GM18499 (cell line): ENCODE data around the gene LILRB4.
"Not testable (repeated sequence)": the region's sequence is repeated elsewhere in the genome, so short reads cannot be mapped to it uniquely, and the experiment has no call there.

Source experiments
- ATAC-seq: cut with Tn5 transposase; IDR thresholded peaks from one replicate; pipeline ENCODE4 v1.9.1; 2021; ENCODE audit warnings: moderate number of reproducible peaks; ENCODE audit not compliant: insufficient read depth, unreplicated experiment

LILRB4 gene

DNA sequence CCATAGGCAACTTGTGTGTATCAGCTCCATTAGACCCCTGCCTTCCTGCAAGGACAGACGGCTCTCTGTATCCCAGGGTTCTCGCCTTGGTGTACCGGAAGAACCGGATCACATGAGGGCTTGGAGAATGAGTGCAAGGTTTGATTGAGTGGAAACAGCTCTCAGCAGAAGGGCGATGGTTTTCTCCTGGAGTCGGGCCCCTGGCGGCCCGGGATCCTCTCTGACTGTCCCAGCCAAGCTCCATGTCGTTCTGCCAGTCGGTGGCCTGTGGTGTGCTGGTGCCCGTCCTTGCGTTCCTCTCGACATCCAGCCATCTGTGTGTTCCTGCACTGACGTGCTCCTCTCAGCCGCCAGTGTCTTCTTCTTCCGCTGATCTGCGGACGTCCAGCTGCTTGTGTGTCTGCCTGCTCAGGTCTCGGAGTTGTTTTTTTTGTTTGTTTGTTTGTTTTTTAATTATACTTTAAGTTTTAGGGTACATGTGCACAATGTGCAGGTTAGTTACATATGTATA lies 16.4 kb upstream of the LILRB4 start:
- ATAC-seq, result no peak

DNA sequence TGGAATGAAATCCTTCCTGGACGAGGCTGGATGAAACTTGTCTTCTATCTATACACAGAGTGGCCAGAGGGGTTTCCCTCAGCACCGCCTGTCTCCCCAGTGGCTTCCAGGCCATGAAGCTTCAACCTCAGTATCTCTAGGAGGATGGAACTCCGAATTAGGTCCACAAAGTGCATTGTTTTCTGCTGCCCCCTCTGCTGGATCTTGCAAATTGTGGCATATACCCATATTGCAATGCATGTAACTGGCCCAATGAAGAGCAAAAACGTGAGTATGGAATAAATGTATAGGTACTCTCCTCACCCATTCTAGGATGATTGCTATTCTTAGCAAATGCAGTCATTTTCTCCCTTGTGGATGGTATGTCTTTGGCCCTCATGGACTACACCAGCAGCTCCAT lies 14.7 kb upstream of the LILRB4 start:
- ATAC-seq, result no peak

GRCh38 chr19:54650108-54650655 lies 12.6 kb upstream of the LILRB4 start:
- ATAC-seq, result no peak

GRCh38 chr19:54653181-54653809 lies 9.5 kb upstream of the LILRB4 start:
- ATAC-seq, result no peak

GRCh38 chr19:54654447-54655321 lies 8.1 kb upstream of the LILRB4 start:
- no peak for ATAC-seq

- ATAC-seq, result no peak
Measured at GRCh38 chr19:54659300-54659699, 3.5 kb upstream of the LILRB4 start.

DNA sequence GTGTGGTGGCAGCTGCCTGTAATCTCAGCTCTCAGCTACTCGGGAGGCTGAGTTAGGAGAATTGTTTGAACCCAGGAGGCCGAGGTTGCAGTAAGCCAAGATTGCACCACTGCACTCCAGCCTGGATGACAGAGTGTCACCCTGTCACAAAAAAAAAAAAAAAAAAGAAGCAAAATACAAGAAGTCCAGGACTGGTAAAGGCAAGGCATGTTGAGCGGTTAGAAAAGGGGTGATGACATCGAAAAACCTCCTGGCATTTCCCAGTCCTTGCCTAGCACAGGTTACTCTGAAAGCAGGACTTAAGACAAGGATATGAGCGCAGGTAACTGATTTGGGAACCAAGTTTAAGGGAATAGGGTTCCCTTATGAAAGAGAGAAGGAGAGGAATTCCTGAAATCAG lies 2.5 kb upstream of the LILRB4 start:
- ATAC-seq, result no peak

DNA sequence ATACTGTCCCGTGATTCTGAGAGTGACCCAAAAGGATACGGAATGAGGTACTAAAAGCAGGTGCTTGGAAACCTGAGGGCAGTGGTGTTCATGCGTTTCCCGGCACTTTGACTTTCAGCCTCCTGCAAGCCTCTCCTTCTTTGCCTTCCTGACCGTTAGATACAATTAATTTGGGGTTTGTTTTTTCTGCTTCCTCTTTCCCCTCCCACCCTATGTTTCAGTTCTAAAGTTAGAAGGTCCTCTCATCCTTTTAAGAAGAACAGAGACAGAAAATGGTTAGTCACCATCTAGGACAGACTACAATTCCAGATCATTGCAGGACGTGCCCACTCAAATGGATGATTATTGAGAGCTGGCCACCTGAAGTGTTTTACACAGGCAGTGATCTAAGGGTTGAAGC lies 1.8 kb upstream of the LILRB4 start:
- ATAC-seq, result no peak

DNA sequence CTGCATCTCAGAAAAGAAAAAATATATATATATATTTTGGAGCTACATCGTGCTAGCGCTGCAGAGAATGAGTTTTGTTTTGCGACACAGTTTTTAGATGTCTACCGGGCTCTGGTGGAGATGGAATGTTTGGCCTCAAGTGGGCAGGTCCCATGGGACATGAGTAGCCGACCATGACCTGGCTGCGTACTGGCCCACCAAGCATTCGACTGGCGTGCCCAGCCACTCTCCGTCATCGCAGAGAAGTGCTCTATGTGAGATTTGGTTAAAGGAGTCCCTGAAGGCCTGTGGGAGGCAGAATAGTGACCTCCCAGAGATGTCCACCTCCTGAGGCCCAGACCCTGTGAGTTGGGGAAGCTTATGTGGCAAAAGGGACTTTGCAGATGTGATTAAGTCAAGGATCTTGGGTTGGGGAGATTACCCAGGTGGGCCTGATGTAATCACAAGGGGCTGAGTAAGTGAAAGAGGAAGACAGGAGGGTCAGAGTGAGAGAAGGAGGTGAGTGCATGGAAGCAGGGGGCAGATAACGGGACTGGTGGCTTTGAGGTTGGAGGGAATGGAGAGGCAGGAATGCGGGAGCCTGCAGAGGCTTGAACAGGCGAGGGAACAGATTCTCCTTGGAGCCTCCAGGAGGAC lies 821 bp upstream of the LILRB4 start:
- no peak for ATAC-seq

- ATAC-seq, result no peak
Measured at GRCh38 chr19:54665530-54665929, 2.7 kb downstream of the LILRB4 start.

- no peak for ATAC-seq
Measured at GRCh38 chr19:54667217-54667616, 4.4 kb downstream of the LILRB4 start.

DNA sequence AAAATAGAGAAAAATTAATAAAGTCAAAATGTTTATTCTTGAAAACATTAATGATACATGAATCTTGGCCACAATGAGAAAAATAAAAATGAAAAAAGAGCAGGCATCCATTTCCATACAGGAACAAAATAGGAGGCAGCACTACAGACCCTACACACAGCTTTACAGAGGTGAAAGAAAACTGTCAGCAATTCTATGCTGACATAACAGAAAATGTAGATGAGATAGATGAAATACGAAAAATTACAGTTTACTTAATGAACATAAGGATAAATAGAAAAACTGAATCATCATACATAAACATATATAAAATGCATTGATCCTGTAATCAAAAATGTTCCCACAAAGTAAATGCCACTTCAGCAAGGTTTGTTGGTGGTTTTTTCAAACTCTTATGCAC lies 5.6 kb downstream of the LILRB4 start:
- ATAC-seq, result no peak

- ATAC-seq, result no peak
Measured at GRCh38 chr19:54670576-54671357, 8.0 kb downstream of the LILRB4 start.

- no peak for ATAC-seq
Measured at GRCh38 chr19:54673222-54673621, 10.4 kb downstream of the LILRB4 start.

DNA sequence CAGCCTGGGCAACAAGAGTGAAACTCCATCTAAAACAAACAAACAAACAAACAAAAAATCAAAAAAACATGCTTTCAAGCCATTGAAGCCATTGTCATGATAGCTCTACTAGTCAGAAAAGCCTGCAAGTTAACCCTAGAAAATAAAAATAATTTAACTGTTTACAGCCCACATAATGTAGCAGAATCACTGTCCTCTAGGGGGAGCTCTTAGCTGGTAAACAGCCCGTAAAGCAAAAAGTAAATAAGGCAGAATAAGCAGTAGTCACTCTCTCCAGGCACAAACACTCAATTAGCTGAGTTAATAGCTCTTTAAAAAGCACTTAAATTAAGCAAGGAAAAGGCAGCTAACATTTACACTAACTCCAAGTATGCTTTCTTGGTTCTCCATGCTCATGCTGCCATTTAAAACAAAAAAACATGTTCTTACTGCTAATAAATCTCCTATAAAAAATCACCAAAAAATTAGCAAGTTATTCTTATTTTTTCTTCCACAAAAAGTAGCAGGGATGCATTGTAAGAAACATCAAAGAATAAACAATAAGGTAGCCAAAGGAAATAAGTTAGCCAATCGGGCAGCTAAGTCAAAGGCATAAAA lies 11.3 kb downstream of the LILRB4 start:
- ATAC-seq, result no peak

- not testable (repeated sequence) for ATAC-seq
Measured at GRCh38 chr19:54676210-54676834, 13.5 kb downstream of the LILRB4 start.

DNA sequence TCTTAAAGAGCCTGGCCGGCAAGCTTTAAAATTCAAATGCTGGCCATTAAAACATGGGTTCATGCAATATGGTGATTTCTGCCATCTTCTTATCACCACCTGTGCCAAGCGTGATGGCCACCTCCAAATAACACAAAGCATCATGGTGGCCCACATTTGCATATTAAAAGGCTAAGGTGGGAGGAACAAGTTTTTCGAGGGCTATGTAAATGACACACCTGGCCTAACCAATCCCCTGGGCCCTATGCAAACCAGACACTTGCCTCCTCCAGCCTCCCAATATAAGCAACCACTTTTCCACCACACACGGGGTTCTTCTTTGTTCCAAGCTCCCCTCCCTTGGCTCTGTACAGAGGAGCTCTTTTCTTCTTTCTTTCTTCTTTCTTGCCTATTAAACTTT lies 14.4 kb downstream of the LILRB4 start:
- no peak for ATAC-seq

DNA sequence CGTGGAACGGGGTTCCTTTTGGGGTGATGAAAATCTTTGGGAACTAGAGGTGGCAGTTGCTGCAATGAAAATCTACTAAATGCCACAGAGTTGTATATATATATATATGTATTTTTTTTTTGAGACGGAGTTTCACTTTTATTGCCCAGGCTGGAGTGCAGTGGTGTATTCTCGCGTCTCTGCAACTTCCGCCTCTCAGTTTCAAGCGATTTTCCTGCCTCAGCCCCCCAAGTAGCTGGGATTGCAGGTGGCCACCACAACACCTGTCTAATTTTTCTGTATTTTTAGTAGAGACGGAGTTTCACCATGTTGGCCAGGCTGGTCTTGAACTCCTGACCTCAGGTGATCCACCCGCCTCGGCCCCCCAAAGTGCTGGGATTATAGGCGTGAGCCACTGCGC lies 18.8 kb downstream of the LILRB4 start:
- ATAC-seq, result not testable (repeated sequence)

DNA sequence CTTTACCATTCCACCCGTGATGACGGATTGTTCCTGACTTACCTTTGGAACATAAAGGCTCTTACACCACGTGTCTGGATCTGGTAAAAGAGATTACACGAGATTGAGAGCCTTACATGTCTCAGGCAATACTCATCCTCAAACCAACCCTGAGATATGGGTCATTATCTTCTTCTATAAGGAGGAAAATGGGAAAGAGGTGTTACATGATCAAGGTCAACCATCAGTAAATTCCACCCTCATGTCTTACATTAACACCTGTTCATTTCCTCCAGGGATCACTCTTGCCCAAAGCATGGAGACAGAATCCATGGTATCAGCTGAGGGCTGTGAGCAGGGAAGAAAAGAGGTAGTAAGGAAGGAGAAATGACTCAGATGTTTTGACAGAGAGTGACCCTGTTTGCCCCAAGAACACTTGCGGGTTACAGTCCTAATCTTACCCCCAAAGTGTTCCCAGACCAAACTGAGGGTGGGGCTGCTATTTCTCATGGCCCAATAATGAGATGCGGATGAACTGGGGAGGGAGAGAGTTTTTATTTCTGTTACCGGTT lies 19.6 kb downstream of the LILRB4 start:
- no peak for ATAC-seq
